ENCODE data around the gene CEP350.

Gene CEP350

DNA sequence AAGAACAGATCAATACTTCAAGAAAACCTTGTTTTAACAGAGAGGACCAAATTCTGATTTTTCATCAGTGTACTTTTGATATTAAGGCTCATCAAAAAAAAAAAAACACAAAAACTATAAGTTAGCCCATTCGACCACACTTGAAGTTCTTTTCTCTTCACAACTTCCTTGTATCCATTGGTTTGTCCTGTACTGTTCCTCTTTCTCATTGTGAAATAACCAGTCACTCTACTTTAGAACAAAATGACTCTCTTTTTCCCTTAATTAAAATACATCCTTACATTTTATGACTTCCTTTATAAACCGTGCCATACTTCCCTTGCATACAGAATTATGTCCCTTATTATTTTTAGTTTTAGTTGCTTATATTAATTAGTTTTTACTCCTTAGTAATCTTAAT lies 208.4 kb downstream of the CEP350 start:
- no peak for DNase-seq
